ENCODE data around the gene WHRN.

WHRN gene

GRCh38 chr9:114469091-114469853, 36.0 kb downstream of the WHRN start:
- DNase-seq, result no peak

- no peak for DNase-seq
These were observed 37.4 kb downstream of the WHRN start for GRCh38 chr9:114467910-114468309.

GRCh38 chr9:114467226-114467750, 38.0 kb downstream of the WHRN start:
- DNase-seq, result no peak

- no peak for DNase-seq
These were observed 39.1 kb downstream of the WHRN start for GRCh38 chr9:114465906-114466900.

- DNase-seq, result no peak
These were observed 39.9 kb downstream of the WHRN start for GRCh38 chr9:114465417-114465816.

- DNase-seq, result no peak
These were observed 40.8 kb downstream of the WHRN start for GRCh38 chr9:114464281-114465051.

- DNase-seq, result no peak
These were observed 42.5 kb downstream of the WHRN start for GRCh38 chr9:114462791-114463190.

- no peak for DNase-seq
These were observed 43.8 kb downstream of the WHRN start for GRCh38 chr9:114461468-114461867.

- no peak for DNase-seq
These were observed 44.6 kb downstream of the WHRN start for GRCh38 chr9:114460513-114461199.

GRCh38 chr9:114459464-114459863, 45.8 kb downstream of the WHRN start:
- no peak for DNase-seq

- no peak for DNase-seq
These were observed 48.3 kb downstream of the WHRN start for GRCh38 chr9:114456929-114457328.

- DNase-seq, result no peak
These were observed 50.6 kb downstream of the WHRN start for GRCh38 chr9:114454652-114455051.

GRCh38 chr9:114452219-114453165, 52.8 kb downstream of the WHRN start:
- no peak for DNase-seq

GRCh38 chr9:114451707-114452031, 53.6 kb downstream of the WHRN start:
- no peak for DNase-seq

- DNase-seq, result no peak
These were observed 54.2 kb downstream of the WHRN start for GRCh38 chr9:114450833-114451706.

- DNase-seq, result no peak
These were observed 55.1 kb downstream of the WHRN start for GRCh38 chr9:114450181-114450580.

- DNase-seq, result no peak
These were observed 56.0 kb downstream of the WHRN start for GRCh38 chr9:114449236-114449635.

GRCh38 chr9:114448706-114449105, 56.6 kb downstream of the WHRN start:
- no peak for DNase-seq

- no peak for DNase-seq
These were observed 58.4 kb downstream of the WHRN start for GRCh38 chr9:114446672-114447450.
